GM12878 (cell line): Measurements from ENCODE around the gene TMEM191B. TPM values are rescaled to one million over a fixed set of nuclear protein-coding genes. Genes with fewer than 3 reads are reported as not detected.
"Not testable (repeated sequence)": the region's sequence is repeated elsewhere in the genome, so short reads cannot be mapped to it uniquely, and the experiment has no call there.

ENCODE experiments used
- ATAC-seq: fragments of 200-7000 bp; cut with Tn5 transposase; 3 replicates; pipeline ENCODE4 v1.9.1; 2020; ENCODE audit warnings: mild to moderate bottlenecking, moderate library complexity
- BruUV-seq: library from RNA; stranded (reverse); fragments of 400-500 nt; replicated peaks from 2 replicates; lab custom pipeline; 2021; lab: Mats Ljungman, UMichigan
- CTCF ChIA-PET: fragments of 300-600 bp; sonication (Branson Sonifier 250); formaldehyde crosslinking; extraction: SDS; loops from one replicate; lab custom pipeline; 2021; ENCODE audit warnings: inconsistent platforms; lab: Yijun Ruan, JAX
- POLR2A ChIA-PET: fragments of 350-600 bp; formaldehyde crosslinking; extraction: SDS; loops from one replicate; lab custom pipeline; 2021; ENCODE audit warnings: inconsistent platforms; lab: Charles Lee
- RAD21 ChIA-PET: fragments of 300-600 bp; sonication (Branson Sonifier 250); formaldehyde crosslinking; loops from one replicate; lab custom pipeline; 2023; ENCODE audit warnings: antibody characterized with exemption; ENCODE audit not compliant: unreplicated experiment; lab: Charles Lee
- SMC1A ChIA-PET: fragments of 300-600 bp; sonication (Branson Sonifier 250); formaldehyde crosslinking; loops from one replicate; lab custom pipeline; 2023; ENCODE audit not compliant: unreplicated experiment, uncharacterized antibody; lab: Charles Lee
- DNase-seq: peaks from one replicate; pipeline ENCODE4 v3.0.0-alpha.2; 2011; ENCODE audit warnings: low read depth, low spot score
- FAIRE-seq: peaks from 3 replicates; lab custom pipeline; 2011; peaks lifted over from hg19 to GRCh38; lab: Jason Lieb, UNC
- H2AFZ ChIP-seq: 2 replicates; pipeline ENCODE4 v1.6.0; 2011; ENCODE audit warnings: low read depth, low read length, control low read depth; ENCODE audit not compliant: control insufficient read depth
- H3K27ac ChIP-seq: 2 replicates; pipeline ENCODE4 v1.5.1; 2011; ENCODE audit warnings: control low read depth; ENCODE audit not compliant: control insufficient read depth, insufficient read depth
- H3K27me3 ChIP-seq, 2 experiments: replicated peaks in 1 of 2; 2 replicates each; pipeline versions ENCODE4 v1.6.0 to v1.6.1; 2011; ENCODE audit warnings: low read length in 1 of 2; ENCODE audit not compliant: control insufficient read depth in 2 of 2, insufficient read depth in 2 of 2
- H3K36me3 ChIP-seq, 2 experiments: 2 replicates each; pipeline ENCODE4 v1.5.1; 2011; ENCODE audit warnings: low read length in 1 of 2; ENCODE audit not compliant: control insufficient read depth in 2 of 2, insufficient read depth in 2 of 2
- H3K4me1 ChIP-seq: 2 replicates; pipeline ENCODE4 v1.6.1; 2011; ENCODE audit warnings: mild to moderate bottlenecking, low read length, moderate library complexity, mixed read lengths; ENCODE audit not compliant: control insufficient read depth, insufficient read depth
- H3K4me2 ChIP-seq: 2 replicates; pipeline ENCODE4 v1.6.0; 2011; ENCODE audit warnings: control low read depth; ENCODE audit not compliant: control insufficient read depth, insufficient read depth
- H3K4me3 ChIP-seq: fragments of 200-600 bp; sonication (generic); 2 replicates; pipeline ENCODE4 v1.5.1; 2016
- H3K79me2 ChIP-seq: 2 replicates; pipeline ENCODE4 v1.6.0; 2011; ENCODE audit warnings: low read length; ENCODE audit not compliant: control insufficient read depth, insufficient read depth
- H3K9ac ChIP-seq: 2 replicates; pipeline ENCODE4 v1.8.0; 2011; ENCODE audit warnings: low read length, control low read depth, mixed read lengths; ENCODE audit not compliant: control insufficient read depth, insufficient read depth
- H3K9me3 ChIP-seq: replicated peaks from 3 replicates; pipeline ENCODE4 v1.5.1; 2011; ENCODE audit warnings: mild to moderate bottlenecking, low read length; ENCODE audit not compliant: control insufficient read depth, insufficient read depth
- H4K20me1 ChIP-seq: 2 replicates; pipeline ENCODE4 v1.6.0; 2011; ENCODE audit not compliant: control insufficient read depth, insufficient read depth
- WGBS: methylation state at CpG from one replicate; pipeline ENCODE4 v1.1.6; 2016; ENCODE audit warnings: low lambda C conversion rate; ENCODE audit not compliant: insufficient replicate concordance, insufficient coverage; ENCODE audit errors: missing lambda C conversion rate; 5-methylcytosine and 5-hydroxymethylcytosine counted together
- in situ Hi-C: fragments of 300-500 bp; cut with MboI; formaldehyde crosslinking; loops from 9 replicates; pipeline ENCODE4 v1.14.3; 2018; ENCODE audit warnings: mixed read lengths
- intact Hi-C: fragments of 100-400 bp; cut with micrococcal nuclease; formaldehyde crosslinking; loops from one replicate; pipeline ENCODE4 v1.14.2; 2022; ENCODE audit not compliant: unreplicated experiment
- polyA plus RNA-seq, 11 experiments: library from polyadenylated mRNA; depleted of rRNA in 4 of 11; unstranded in 6 of 11; stranded (reverse) in 5 of 11; fragments of >200 nt; fragmentation: Nextera tagmentation in 4 of 11; fragmentation: Illumina TruSeq in 1 of 11; extraction: Ambion mirVana in 4 of 11; extraction: Trizol in 1 of 11; gene quantifications; 1 replicate in 1 of 11; 2 replicates in 10 of 11; pipeline versions ENCODE4 v1.2.1 to v1.2.3, GENCODE V29; 2011 to 2016; ENCODE audit warnings: inconsistent platforms in 2 of 11, missing spikeins in 2 of 11, low read depth in 1 of 11
- total RNA-seq, 4 experiments: library from RNA; depleted of rRNA in 3 of 4; stranded (reverse); fragments of >200 nt in 3 of 4; fragmentation: Illumina TruSeq in 1 of 4; extraction: Trizol in 1 of 4; gene quantifications; 2 replicates each; pipeline versions ENCODE4 v1.2.1 to v1.2.3, GENCODE V29; 2013 to 2021

TMEM191B gene
- total and polyA plus RNA-seq, 10 of the 15 experiments (the other 5 are each of a cell fraction or from before 2014, with no cell fraction given) = 0.67 to 3.1 (median 1.3) TPM; not detected in 4

DNA sequence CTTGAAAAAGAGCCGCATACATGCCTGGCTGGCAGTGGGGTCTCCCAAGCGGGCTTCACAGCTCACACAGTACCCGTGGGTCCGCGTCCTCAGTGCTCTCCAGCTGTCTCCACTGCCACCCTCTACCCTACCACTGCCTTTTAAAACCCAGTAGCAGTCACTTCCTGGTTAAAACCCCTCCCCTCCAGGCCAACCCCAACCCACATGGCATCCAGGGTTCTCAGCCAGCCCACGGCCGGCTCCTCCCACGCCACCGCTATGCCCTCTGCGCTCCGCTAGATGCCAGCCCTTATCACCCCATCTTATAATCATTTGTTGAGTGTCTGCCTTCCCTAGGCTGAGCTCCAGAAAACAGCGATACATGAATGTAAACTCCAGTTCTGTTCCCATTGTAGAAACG lies 47.0 kb downstream of the TMEM191B start:
- DNase-seq, H3K27ac ChIP-seq, BruUV-seq, H2AFZ ChIP-seq, H3K79me2 ChIP-seq, POLR2A ChIA-PET, H3K9ac ChIP-seq, H3K4me3 ChIP-seq, in situ Hi-C loops, SMC1A ChIA-PET, intact Hi-C loops, H4K20me1 ChIP-seq, RAD21 ChIA-PET, H3K27me3 ChIP-seq, H3K4me1 ChIP-seq, H3K36me3 ChIP-seq, H3K9me3 ChIP-seq, CTCF ChIA-PET, H3K4me2 ChIP-seq, FAIRE-seq: not testable (repeated sequence)
- WGBS = 0% methylated on average over 2 of the region's 13 CpGs
- ATAC-seq = peak; percentile 89

DNA sequence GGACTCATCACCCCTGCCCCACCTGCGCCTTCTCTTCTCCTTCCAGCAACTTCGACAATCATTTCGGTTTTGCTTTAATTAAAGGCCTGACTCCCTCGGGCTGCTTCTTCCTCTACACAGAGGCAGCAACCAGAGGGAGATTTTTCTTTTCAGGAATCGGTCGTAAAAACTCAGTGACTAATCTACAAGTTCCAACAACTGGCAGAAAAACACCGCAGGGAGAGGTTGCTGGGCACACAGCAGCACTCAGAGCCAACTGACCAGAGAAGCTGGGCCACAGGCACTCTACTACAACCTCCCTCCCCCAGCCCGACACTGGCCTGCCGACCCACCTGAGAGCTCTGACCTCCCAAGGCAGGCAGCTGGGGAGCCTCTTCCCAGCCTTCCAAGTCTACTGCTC lies 48.1 kb downstream of the TMEM191B start:
- WGBS = no CpG with 5 or more reads among the region's 9 CpGs
- BruUV-seq, H3K4me1 ChIP-seq, H4K20me1 ChIP-seq, FAIRE-seq, H3K9me3 ChIP-seq, in situ Hi-C loops, H2AFZ ChIP-seq, intact Hi-C loops, SMC1A ChIA-PET, POLR2A ChIA-PET, H3K4me2 ChIP-seq, CTCF ChIA-PET, DNase-seq, H3K27me3 ChIP-seq, ATAC-seq, RAD21 ChIA-PET, H3K9ac ChIP-seq, H3K27ac ChIP-seq, H3K4me3 ChIP-seq, H3K79me2 ChIP-seq, H3K36me3 ChIP-seq: not testable (repeated sequence)

DNA sequence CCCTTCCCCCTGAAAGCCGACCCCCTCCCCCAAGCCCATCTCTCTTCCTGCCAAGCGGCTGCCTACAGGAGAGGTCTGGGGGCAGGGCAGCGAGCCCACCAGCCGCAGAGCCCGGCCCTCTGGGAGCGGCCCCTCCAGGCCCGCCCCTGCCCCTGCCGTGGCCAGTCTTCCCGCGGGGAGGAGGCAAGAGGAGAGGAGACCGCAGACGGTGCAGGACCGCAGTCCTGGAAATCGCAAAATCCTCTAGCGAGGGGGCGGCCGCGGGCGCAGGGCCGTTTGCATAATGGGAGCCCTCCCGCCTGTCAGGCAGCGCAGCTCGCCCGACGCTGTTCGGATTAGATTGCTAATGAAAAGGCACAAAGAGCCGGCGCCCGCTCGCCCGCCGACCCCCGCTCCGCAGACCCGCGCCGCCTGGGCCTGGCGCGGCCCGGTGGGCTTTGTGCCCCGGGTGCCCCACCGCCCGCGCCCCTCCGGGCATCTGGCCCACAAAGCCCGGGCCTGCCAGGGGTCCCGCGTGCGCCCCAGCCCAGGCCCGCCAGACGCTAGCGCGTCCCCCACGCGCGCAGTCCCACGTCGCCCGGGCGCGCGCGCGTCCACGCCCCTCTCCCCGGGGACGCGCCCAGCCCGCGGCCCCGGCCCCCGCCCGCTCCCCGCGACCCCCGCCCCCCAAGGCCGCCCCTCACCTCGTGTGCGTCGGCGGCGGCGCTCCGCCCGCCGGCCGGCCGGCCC lies 49.7 kb downstream of the TMEM191B start:
- in situ Hi-C loops, H3K79me2 ChIP-seq, H3K27me3 ChIP-seq, H4K20me1 ChIP-seq, intact Hi-C loops, CTCF ChIA-PET, H3K27ac ChIP-seq, H3K4me2 ChIP-seq, POLR2A ChIA-PET, H3K9ac ChIP-seq, H3K4me3 ChIP-seq, H3K36me3 ChIP-seq, H2AFZ ChIP-seq, RAD21 ChIA-PET, FAIRE-seq, SMC1A ChIA-PET, H3K9me3 ChIP-seq, BruUV-seq, H3K4me1 ChIP-seq, DNase-seq: not testable (repeated sequence)
- ATAC-seq = peak; percentile 6; the same call in 2 of the 3 replicates
- no CpG with 5 or more reads among the region's 88 CpGs for WGBS

- H3K36me3 ChIP-seq, H3K4me2 ChIP-seq, in situ Hi-C loops, DNase-seq, H3K27ac ChIP-seq, SMC1A ChIA-PET, H2AFZ ChIP-seq, H3K9me3 ChIP-seq, intact Hi-C loops, CTCF ChIA-PET, BruUV-seq, H3K27me3 ChIP-seq, H3K4me3 ChIP-seq, POLR2A ChIA-PET, H3K4me1 ChIP-seq, H3K9ac ChIP-seq, RAD21 ChIA-PET, H3K79me2 ChIP-seq, FAIRE-seq, H4K20me1 ChIP-seq: not testable (repeated sequence)
- peak; percentile 87 for ATAC-seq
- WGBS = no CpG with 5 or more reads among the region's 53 CpGs
These were observed 50.2 kb downstream of the TMEM191B start for GRCh38 chr22:18577847-18578246.
